H1 (cell line): Measurements from ENCODE around the gene C19orf18. TPM values are rescaled to one million over a fixed set of nuclear protein-coding genes. Genes with fewer than 3 reads are reported as not detected.
A peak's percentile ranks its signal among the peaks of the same experiment; 100 is the strongest.

ENCODE experiments used
- CTCF ChIA-PET: fragments of 300-600 bp; sonication (Branson Sonifier 250); formaldehyde crosslinking; loops from one replicate; lab custom pipeline; 2021; ENCODE audit not compliant: partially characterized antibody; lab: Charles Lee
- POLR2A ChIA-PET: fragments of 300-600 bp; sonication (Branson Sonifier 250); formaldehyde crosslinking; loops from one replicate; lab custom pipeline; 2021; ENCODE audit warnings: inconsistent platforms; ENCODE audit not compliant: partially characterized antibody; lab: Charles Lee
- DNase-seq, 2 experiments: peaks; one replicate each; pipeline versions ENCODE4 v3.0.0 to v3.0.0-alpha.2; 2010 to 2022; ENCODE audit warnings: low spot score in 2 of 2, low read depth in 1 of 2, mixed read lengths in 1 of 2
- FAIRE-seq: peaks from 2 replicates; lab custom pipeline; 2011; peaks lifted over from hg19 to GRCh38; lab: Jason Lieb, UNC
- H2AFZ ChIP-seq: 2 replicates; pipeline ENCODE4 v1.8.1; 2012; ENCODE audit warnings: low read length, inconsistent platforms
- H2AK5ac ChIP-seq: 2 replicates; pipeline ENCODE4 v1.6.1; 2013; ENCODE audit warnings: low read depth, low read length
- H2BK120ac ChIP-seq: replicated peaks from 2 replicates; pipeline ENCODE3; 2013; ENCODE audit warnings: low read depth, low read length, inconsistent platforms
- H2BK12ac ChIP-seq: 2 replicates; pipeline ENCODE4 v1.6.1; 2013; ENCODE audit warnings: low read depth, low read length
- H2BK15ac ChIP-seq: 2 replicates; pipeline ENCODE4 v1.6.1; 2013; ENCODE audit warnings: low read length
- H2BK20ac ChIP-seq: 2 replicates; pipeline ENCODE4 v1.6.1; 2013; ENCODE audit warnings: low read length
- H2BK5ac ChIP-seq: 2 replicates; pipeline ENCODE4 v1.6.1; 2013; ENCODE audit warnings: low read depth, low read length
- H3K14ac ChIP-seq: 2 replicates; pipeline ENCODE4 v1.6.1; 2013; ENCODE audit warnings: inconsistent platforms; ENCODE audit not compliant: insufficient read length
- H3K18ac ChIP-seq: 2 replicates; pipeline ENCODE4 v1.6.1; 2013; ENCODE audit warnings: low read length; ENCODE audit errors: extremely low read depth
- H3K23ac ChIP-seq: 2 replicates; pipeline ENCODE4 v1.6.1; 2013; ENCODE audit warnings: inconsistent platforms; ENCODE audit not compliant: insufficient read length
- H3K23me2 ChIP-seq: 2 replicates; pipeline ENCODE4 v1.6.1; 2013; ENCODE audit warnings: low read depth, low read length
- H3K27ac ChIP-seq: 2 replicates; pipeline ENCODE4 v1.6.1; 2011; ENCODE audit warnings: low read depth, low read length, inconsistent platforms
- H3K27me3 ChIP-seq, 4 experiments: replicated peaks in 1 of 4; 1 replicate in 1 of 4; 2 replicates in 3 of 4; pipeline versions ENCODE4 v1.6.1 to v1.8.1; 2011 to 2013; ENCODE audit warnings: low read length in 3 of 4, mild to moderate bottlenecking in 3 of 4, inconsistent platforms in 2 of 4, mixed read lengths in 2 of 4, moderate library complexity in 1 of 4; ENCODE audit not compliant: control insufficient read depth in 3 of 4, insufficient read depth in 3 of 4; ENCODE audit errors: extremely low read depth in 1 of 4
- H3K36me3 ChIP-seq, 4 experiments: 2 replicates each; pipeline versions ENCODE4 v1.6.1 to v1.8.1; 2011 to 2013; ENCODE audit warnings: mild to moderate bottlenecking in 4 of 4, low read length in 3 of 4, moderate library complexity in 2 of 4, control low read depth in 1 of 4, inconsistent platforms in 1 of 4; ENCODE audit not compliant: insufficient read depth in 4 of 4, control insufficient read depth in 2 of 4
- H3K4ac ChIP-seq: replicated peaks from 2 replicates; pipeline ENCODE3; 2013; ENCODE audit warnings: low read length, low read depth, mixed read lengths, inconsistent platforms; ENCODE audit not compliant: insufficient read length
- H3K4me1 ChIP-seq, 4 experiments: replicated peaks in 1 of 4; 1 replicate in 1 of 4; 2 replicates in 3 of 4; pipeline versions ENCODE4 v1.6.1 to v1.8.1; 2011 to 2013; ENCODE audit warnings: low read length in 3 of 4, inconsistent platforms in 2 of 4, mixed read lengths in 1 of 4; ENCODE audit not compliant: insufficient read depth in 4 of 4, control insufficient read depth in 3 of 4
- H3K4me2 ChIP-seq, 2 experiments: 2 replicates each; pipeline versions ENCODE4 v1.6.1 to v1.8.1; 2011 to 2013; ENCODE audit warnings: low read depth in 2 of 2, low read length in 2 of 2, control low read depth in 1 of 2, inconsistent platforms in 1 of 2, mild to moderate bottlenecking in 1 of 2; ENCODE audit not compliant: insufficient read depth in 1 of 2
- H3K4me3 ChIP-seq, 4 experiments: fragments of 200-600, 300-600 bp in 1 of 4; sonication (generic), shearing (Covaris generic), sonication (Bioruptor Twin) in 1 of 4; 2 replicates each; pipeline versions ENCODE4 v1.5.1 to v1.8.1; 2011 to 2016; ENCODE audit warnings: low read length in 4 of 4, low read depth in 3 of 4, control low read depth in 2 of 4, inconsistent platforms in 2 of 4, mild to moderate bottlenecking in 2 of 4, mixed read lengths in 1 of 4, moderate library complexity in 1 of 4; ENCODE audit not compliant: insufficient read depth in 2 of 4; ENCODE audit errors: extremely low read depth in 1 of 4
- H3K56ac ChIP-seq: replicated peaks from 2 replicates; pipeline ENCODE3; 2013; ENCODE audit warnings: low read depth, mild to moderate bottlenecking, mixed read lengths, low read length, inconsistent platforms; ENCODE audit not compliant: insufficient read length
- H3K79me1 ChIP-seq: 2 replicates; pipeline ENCODE4 v1.6.1; 2013; ENCODE audit warnings: low read depth, low read length, control low read depth
- H3K79me2 ChIP-seq, 2 experiments: 2 replicates each; pipeline versions ENCODE4 v1.6.1 to v1.8.1; 2012 to 2013; ENCODE audit warnings: low read length in 2 of 2, mild to moderate bottlenecking in 2 of 2, inconsistent platforms in 1 of 2; ENCODE audit not compliant: insufficient read depth in 2 of 2, control insufficient read depth in 1 of 2
- H3K9ac ChIP-seq, 4 experiments: replicated peaks in 1 of 4; 1 replicate in 1 of 4; 2 replicates in 3 of 4; pipeline versions ENCODE4 v1.6.1 to v1.8.1; 2011 to 2013; ENCODE audit warnings: low read depth in 3 of 4, low read length in 3 of 4, control low read depth in 2 of 4, mild to moderate bottlenecking in 2 of 4, moderate library complexity in 2 of 4, inconsistent platforms in 1 of 4; ENCODE audit errors: extremely low read depth in 1 of 4
- H3K9me3 ChIP-seq, 2 experiments: 2 replicates each; pipeline versions ENCODE4 v1.6.1 to v1.8.1; 2012 to 2013; ENCODE audit warnings: mild to moderate bottlenecking in 2 of 2, moderate library complexity in 2 of 2, control low read depth in 1 of 2, inconsistent platforms in 1 of 2, low read depth in 1 of 2, low read length in 1 of 2, mixed read lengths in 1 of 2; ENCODE audit not compliant: insufficient read depth in 2 of 2
- H4K20me1 ChIP-seq, 2 experiments: replicated peaks in 1 of 2; 2 replicates each; pipeline versions ENCODE3 to v1.8.1; 2011 to 2013; ENCODE audit warnings: inconsistent platforms in 2 of 2, low read length in 2 of 2, mild to moderate bottlenecking in 1 of 2; ENCODE audit not compliant: insufficient read depth in 2 of 2, control insufficient read depth in 1 of 2
- H4K5ac ChIP-seq: 2 replicates; pipeline ENCODE4 v1.6.1; 2013; ENCODE audit warnings: low read length, low read depth, mixed read lengths, inconsistent platforms; ENCODE audit not compliant: insufficient read length
- H4K8ac ChIP-seq: 2 replicates; pipeline ENCODE4 v1.8.0; 2013; ENCODE audit warnings: mild to moderate bottlenecking, moderate library complexity, low read length, inconsistent platforms; ENCODE audit not compliant: insufficient read depth; ENCODE audit errors: extremely low read depth
- H4K91ac ChIP-seq: replicated peaks from 2 replicates; pipeline ENCODE3; 2013; ENCODE audit warnings: low read length, mixed read lengths, inconsistent platforms; ENCODE audit not compliant: insufficient read length
- ATF3 ChIP-seq: IDR thresholded peaks from 2 replicates; pipeline ENCODE4 v1.6.1; 2011; ENCODE audit warnings: low read depth, mild to moderate bottlenecking, low read length; ENCODE audit not compliant: insufficient read depth
- E2F6 ChIP-seq: IDR thresholded peaks from 2 replicates; pipeline ENCODE4 v1.6.1; 2012; ENCODE audit warnings: inconsistent platforms
- WGBS, 2 experiments: shearing (Covaris generic) in 1 of 2; methylation state at CpG; one replicate each; pipeline versions ENCODE4 v1.1.6 to v1.1.7; 2013 to 2015; ENCODE audit warnings: low lambda C conversion rate in 2 of 2, mixed read lengths in 2 of 2, inconsistent platforms in 1 of 2, low coverage in 1 of 2, missing lambda C conversion rate in 1 of 2; ENCODE audit not compliant: insufficient replicate concordance in 2 of 2, insufficient coverage in 1 of 2, insufficient read length in 1 of 2; ENCODE audit errors: extremely low coverage in 1 of 2, missing lambda C conversion rate in 1 of 2; 5-methylcytosine and 5-hydroxymethylcytosine counted together
- polyA plus RNA-seq, 7 experiments: library from polyadenylated mRNA; depleted of rRNA in 3 of 7; stranded (reverse) in 5 of 7; unstranded in 2 of 7; fragments of >200 nt in 5 of 7; fragments of 200-250 nt in 2 of 7; gene quantifications; 1 replicate in 5 of 7; 2 replicates in 1 of 7; 4 replicates in 1 of 7; pipeline versions ENCODE4 v1.2.1 to v1.2.3, GENCODE V29; 2011 to 2013; ENCODE audit warnings: missing spikeins in 2 of 7, mixed read lengths in 2 of 7
- total RNA-seq: library from RNA; stranded (reverse); fragmentation: NEBNext Ultra II Directional; extraction: Animal tissue kit (Norgen Biotek cat#: 25700); gene quantifications from 2 replicates; pipeline ENCODE4 v1.2.1, GENCODE V29; 2021

Gene C19orf18
- total and polyA plus RNA-seq, 2 of the 8 experiments (the other 6 are each of a cell fraction or from before 2014, with no cell fraction given), result 0.12 to 0.99 TPM

DNA sequence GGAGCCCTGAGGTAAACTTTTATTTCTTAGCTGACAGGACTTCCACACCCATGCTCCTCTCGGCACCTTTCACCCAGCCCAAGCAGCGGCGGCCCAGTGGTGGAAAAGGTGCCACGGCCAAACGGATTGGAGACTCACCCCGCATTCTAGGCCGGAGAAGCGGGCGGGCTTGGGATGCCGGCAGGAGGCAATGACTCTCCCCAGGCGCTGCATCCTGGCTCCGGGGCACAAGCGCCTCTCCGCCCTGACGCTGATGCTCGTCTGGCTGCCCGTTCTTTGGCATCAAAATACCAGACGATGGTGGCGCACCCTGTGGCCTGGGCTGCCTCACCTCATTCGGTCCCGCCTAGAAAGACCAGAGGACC, 34.9 kb upstream of the C19orf18 start:
- Histone ChIP-seq H3K56ac (no peak overlapping the region), H2BK20ac (no peak overlapping the region), H2BK5ac (no peak overlapping the region), H4K91ac (no peak overlapping the region), H3K4me3 (peak overlapping the region in 1 of 4 experiments; percentile 12; a peak in 1 of 8 replicates), H3K14ac (no peak overlapping the region), H3K79me2 (peaks cover 0 to 4% of the 10 kb centered on the region in 2 experiments; a peak in 1 of 4 replicates), H3K36me3 (peaks cover 12 to 47% (median 21%) of the 10 kb centered on the region in 4 experiments), H3K23me2 (no peaks in the 10 kb centered on the region; the same call in 1 of the 2 replicates), H3K9ac (no peak overlapping the region), H2BK15ac (no peak overlapping the region), H3K27ac (no peak overlapping the region), H2AK5ac (no peak overlapping the region), H3K4ac (no peak overlapping the region), H3K27me3 (no peaks in the 10 kb centered on the region; a peak in 1 of 7 replicates), H3K18ac (no peak overlapping the region), H3K4me1 (peaks cover 0 to 3% (median 0%) of the 10 kb centered on the region in 4 experiments; a peak in 1 of 7 replicates), H2BK12ac (no peak overlapping the region), H2AFZ (no peak overlapping the region), H3K4me2 (peak overlapping the region in 1 of 2 experiments; percentile 31; a peak in 2 of 4 replicates), H3K23ac (no peak overlapping the region), H3K79me1 (no peaks in the 10 kb centered on the region), H4K5ac (no peak overlapping the region), H2BK120ac (no peak overlapping the region), H4K20me1 (peaks cover 0 to under 1% of the 10 kb centered on the region in 2 experiments), H4K8ac (no peak overlapping the region), H3K9me3 (peaks cover 37 to 53% of the 10 kb centered on the region in 2 experiments)
- 92% methylated on average over 21 of the region's 21 CpGs; no CpG with 5 or more reads in 1 of the 2 experiments for WGBS, 2 experiments
- no peak for TF ChIP-seq ATF3
- TF ChIP-seq E2F6, result peak; percentile 14; the same call in 1 of the 2 replicates
- FAIRE-seq (no peak), DNase-seq (no peak)
- ChIA-PET POLR2A (interaction anchor here (1.0 to 1.5 kb wide), 3 partner anchors 10 to 89 kb away, joined by 3 to 4 read pairs (median 3); partner anchors contain the start of gene ZSCAN18), CTCF (no interaction called here)
